K562 (cell line): ENCODE data around the gene ASCL2. TPM values are rescaled to one million over a fixed set of nuclear protein-coding genes. Genes with fewer than 3 reads are reported as not detected.

Experiments
- ATAC-seq: fragments of 200-7000 bp; cut with Tn5 transposase; 3 replicates; pipeline ENCODE4 v1.9.1; 2020; ENCODE audit warnings: moderate library complexity
- BruUV-seq: library from RNA; stranded (reverse); fragments of 400-500 nt; replicated peaks from 2 replicates; lab custom pipeline; 2021; lab: Mats Ljungman, UMichigan
- CTCF ChIA-PET: fragments of 300-600 bp; formaldehyde crosslinking; extraction: SDS; loops from one replicate; lab custom pipeline; 2021; ENCODE audit warnings: low intra/inter-chr PET ratio; lab: Yijun Ruan, JAX
- POLR2A ChIA-PET: fragments of 300-600, 350-650 bp; sonication (Branson Sonifier 250); formaldehyde crosslinking; extraction: SDS; loops from one replicate; lab custom pipeline; 2021; ENCODE audit warnings: antibody characterized with exemption, inconsistent platforms; lab: Yijun Ruan, JAX
- DNase-seq, 4 experiments: peaks; one replicate each; pipeline versions ENCODE4 v3.0.0 to v3.0.0-alpha.2; 2011 to 2018; ENCODE audit warnings: low spot score in 3 of 4, mixed read lengths in 3 of 4; ENCODE audit errors: extremely low read depth in 1 of 4
- FAIRE-seq: peaks from 2 replicates; lab custom pipeline; 2011; peaks lifted over from hg19 to GRCh38; lab: Jason Lieb, UNC
- H2AFZ ChIP-seq: 2 replicates; pipeline ENCODE4 v1.6.0; 2011; ENCODE audit warnings: low read depth, low read length, control low read depth, inconsistent platforms
- H3K27ac ChIP-seq: fragments of 200-600 bp; 3 replicates; pipeline ENCODE4 v1.8.0; 2011; ENCODE audit warnings: low read depth, mild to moderate bottlenecking, control low read depth, inconsistent platforms, low read length, moderate library complexity, mixed read lengths; ENCODE audit errors: extremely low read depth
- H3K27me3 ChIP-seq, 2 experiments: fragments of 300-600 bp in 1 of 2; 2 replicates in 1 of 2; 3 replicates in 1 of 2; pipeline versions ENCODE4 v1.6.0 to v1.8.0; 2011; ENCODE audit warnings: inconsistent platforms in 2 of 2, low read length in 2 of 2, mild to moderate bottlenecking in 1 of 2, mixed read lengths in 1 of 2, moderate library complexity in 1 of 2; ENCODE audit not compliant: control insufficient read depth in 2 of 2, insufficient read depth in 2 of 2
- H3K36me3 ChIP-seq: fragments of 300-600 bp; 3 replicates; pipeline ENCODE4 v1.8.0; 2011; ENCODE audit warnings: mild to moderate bottlenecking, low read length, inconsistent platforms; ENCODE audit not compliant: control insufficient read depth, insufficient read depth
- H3K4me1 ChIP-seq, 2 experiments: fragments of 200-600 bp in 1 of 2; replicated peaks in 1 of 2; 2 replicates in 1 of 2; 3 replicates in 1 of 2; pipeline versions ENCODE4 v1.5.1 to v1.8.0; 2011; ENCODE audit warnings: inconsistent platforms in 2 of 2, low read length in 2 of 2, mild to moderate bottlenecking in 1 of 2, mixed read lengths in 1 of 2, moderate library complexity in 1 of 2; ENCODE audit not compliant: control insufficient read depth in 2 of 2, insufficient read depth in 2 of 2
- H3K4me2 ChIP-seq: 2 replicates; pipeline ENCODE4 v1.6.1; 2011; ENCODE audit warnings: low read length, control low read depth, inconsistent platforms, mixed read lengths; ENCODE audit not compliant: insufficient read depth
- H3K4me3 ChIP-seq: fragments of 200-600 bp; sonication (generic), shearing (Covaris generic); 2 replicates; pipeline ENCODE4 v1.5.1; 2016; ENCODE audit warnings: control low read depth, inconsistent platforms
- H3K79me2 ChIP-seq: fragments of 200-600 bp; 3 replicates; pipeline ENCODE4 v1.8.0; 2011; ENCODE audit warnings: low read length, inconsistent platforms; ENCODE audit not compliant: control insufficient read depth, insufficient read depth
- H3K9ac ChIP-seq, 2 experiments: 2 replicates each; pipeline versions ENCODE4 v1.6.0 to v1.6.1; 2011; ENCODE audit warnings: low read depth in 2 of 2, low read length in 2 of 2, control low read depth in 1 of 2, inconsistent platforms in 1 of 2, mild to moderate bottlenecking in 1 of 2, mixed read lengths in 1 of 2; ENCODE audit not compliant: insufficient read depth in 1 of 2
- H3K9me1 ChIP-seq: one replicate; pipeline ENCODE4 v1.6.0; 2011; ENCODE audit warnings: inconsistent platforms, mild to moderate bottlenecking, low read length, moderate library complexity; ENCODE audit not compliant: control insufficient read depth, insufficient read depth
- H3K9me3 ChIP-seq: replicated peaks from 2 replicates; pipeline ENCODE4 v1.5.1; 2011; ENCODE audit warnings: low read depth, low read length, inconsistent platforms; ENCODE audit not compliant: control insufficient read depth, insufficient read depth
- H4K20me1 ChIP-seq: replicated peaks from 2 replicates; pipeline ENCODE4 v1.6.1; 2011; ENCODE audit warnings: low read length, inconsistent platforms, mixed read lengths; ENCODE audit not compliant: control insufficient read depth, insufficient read depth
- BRD4 ChIP-seq: fragments of 200-600 bp; sonication (generic); IDR thresholded peaks from 2 replicates; pipeline ENCODE4 v1.6.1; 2017; ENCODE audit warnings: inconsistent platforms
- CBX2 ChIP-seq: fragments of 200-600 bp; sonication (generic); IDR thresholded peaks from one replicate; pipeline ENCODE4 v1.6.1; 2012; ENCODE audit warnings: mild to moderate bottlenecking, low read length, inconsistent platforms; ENCODE audit not compliant: insufficient read depth, poor library complexity, severe bottlenecking
- CSDE1 ChIP-seq, 2 experiments: fragments of 450-650 bp; IDR thresholded peaks; 2 replicates each; pipeline ENCODE4 v1.6.1; 2016; ENCODE audit warnings: mild to moderate bottlenecking in 1 of 2
- ELF4 ChIP-seq: fragments of 450-650 bp; formaldehyde crosslinking; IDR thresholded peaks from 2 replicates; pipeline ENCODE4 v1.4.0; 2022; ENCODE audit warnings: missing genetic modification characterization
- EZH2 ChIP-seq: IDR thresholded peaks from 2 replicates; pipeline ENCODE4 v1.6.1; 2012; ENCODE audit warnings: low read depth, mild to moderate bottlenecking, inconsistent platforms, low read length, borderline replicate concordance
- HOXB6 ChIP-seq: fragments of 250-450 bp; sonication (Bioruptor Pico); IDR thresholded peaks from 2 replicates; pipeline ENCODE4 v1.5.1; 2022; ENCODE audit warnings: mild to moderate bottlenecking, borderline replicate concordance
- MAFK ChIP-seq: IDR thresholded peaks from 2 replicates; pipeline ENCODE4 v1.6.1; 2011; ENCODE audit warnings: low read length, improper control_type of control experiment
- MCM7 ChIP-seq, 2 experiments: fragments of 450-650 bp; IDR thresholded peaks; 2 replicates each; pipeline ENCODE4 v1.6.1; 2016 to 2018
- MEF2D ChIP-seq: conservative IDR thresholded peaks from 2 replicates; pipeline ENCODE4 v1.6.1; 2016; ENCODE audit warnings: low read depth, missing genetic modification characterization, missing compliant biosample characterization
- POLR2B ChIP-seq: fragments of 450-650 bp; IDR thresholded peaks from 2 replicates; pipeline ENCODE4 v1.6.1; 2018; ENCODE audit warnings: low read depth; ENCODE audit not compliant: partially characterized antibody
- SMARCB1 ChIP-seq: IDR thresholded peaks from 2 replicates; pipeline ENCODE4 v1.6.1; 2011; ENCODE audit warnings: improper control_type of control experiment, low read depth; ENCODE audit not compliant: insufficient read length
- SRSF7 ChIP-seq: fragments of 200-400 bp; formaldehyde crosslinking; optimal IDR thresholded peaks from 2 replicates; pipeline ENCODE3; 2017; ENCODE audit warnings: mild to moderate bottlenecking, low read depth, low read length
- ZC3H11A ChIP-seq: IDR thresholded peaks from 2 replicates; pipeline ENCODE4 v1.6.1; 2012; ENCODE audit warnings: low read depth, low read length, improper control_type of control experiment
- ZNF140 ChIP-seq: fragments of 250-450 bp; sonication (Bioruptor Pico); IDR thresholded peaks from 2 replicates; pipeline ENCODE4 v1.8.0; 2021; ENCODE audit warnings: moderate library complexity, mild to moderate bottlenecking, inconsistent platforms
- ZNF23 ChIP-seq: fragments of 250-450 bp; sonication (Bioruptor Pico); IDR thresholded peaks from 2 replicates; pipeline ENCODE4 v1.4.0; 2020; ENCODE audit warnings: mild to moderate bottlenecking
- ZNF232 ChIP-seq: sonication (generic); formaldehyde crosslinking; IDR thresholded peaks from 2 replicates; pipeline ENCODE4 v1.8.0; 2022; ENCODE audit warnings: mild to moderate bottlenecking, missing genetic modification reagents
- WGBS: fragments of 100-300 bp; shearing (Covaris generic); methylation state at CpG from one replicate; pipeline ENCODE4 v1.1.6; 2016; ENCODE audit warnings: low coverage, mixed read lengths; ENCODE audit not compliant: insufficient coverage; ENCODE audit errors: missing lambda C conversion rate; 5-methylcytosine and 5-hydroxymethylcytosine counted together
- in situ Hi-C: fragments of 300-500 bp; cut with MboI; formaldehyde crosslinking; loops from 4 replicates; pipeline ENCODE4 v1.15.0; 2018; ENCODE audit warnings: inconsistent platforms, mixed read lengths
- intact Hi-C: fragments of 100-400 bp; cut with micrococcal nuclease; formaldehyde crosslinking; loops from 2 replicates; pipeline ENCODE4 v1.14.2; 2022
- polyA plus RNA-seq, 8 experiments: library from polyadenylated mRNA; depleted of rRNA in 4 of 8; stranded (reverse) in 5 of 8; unstranded in 3 of 8; fragments of >200 nt; fragmentation: Nextera tagmentation in 2 of 8; fragmentation: Illumina TruSeq in 1 of 8; extraction: Ambion mirVana in 2 of 8; extraction: Trizol in 1 of 8; gene quantifications; 2 replicates each; pipeline versions ENCODE4 v1.2.1 to v1.2.3, GENCODE V29; 2011 to 2014; ENCODE audit warnings: inconsistent platforms in 1 of 8, missing spikeins in 1 of 8
- total RNA-seq, 7 experiments: library from RNA; depleted of rRNA in 6 of 7; stranded (reverse); fragments of >200 nt in 6 of 7; fragmentation: Illumina TruSeq in 2 of 7; extraction: Trizol in 2 of 7; gene quantifications; 2 replicates each; pipeline versions ENCODE4 v1.2.1 to v1.2.3, GENCODE V29; 2011 to 2021; ENCODE audit warnings: low replicate concordance in 1 of 7
- TF ChIP-seq, protein P1 (sequence below), 2 experiments: fragments of 200-800 bp in 1 of 2; sonication (Bioruptor generic) in 1 of 2; sonication (generic) in 1 of 2; formaldehyde crosslinking in 1 of 2; IDR thresholded peaks in 1 of 2; conservative IDR thresholded peaks in 1 of 2; 2 replicates each; pipeline versions ENCODE4 v1.5.0 to v1.6.1; 2016 to 2020; ENCODE audit warnings: missing compliant biosample characterization in 1 of 2, missing genetic modification characterization in 1 of 2, missing genetic modification reagents in 1 of 2

Gene ASCL2
- total and polyA plus RNA-seq, 9 of the 15 experiments (the other 6 are each of a cell fraction or from before 2014, with no cell fraction given): 0.11 to 1.4 (median 0.36) TPM; not detected in 2

DNA sequence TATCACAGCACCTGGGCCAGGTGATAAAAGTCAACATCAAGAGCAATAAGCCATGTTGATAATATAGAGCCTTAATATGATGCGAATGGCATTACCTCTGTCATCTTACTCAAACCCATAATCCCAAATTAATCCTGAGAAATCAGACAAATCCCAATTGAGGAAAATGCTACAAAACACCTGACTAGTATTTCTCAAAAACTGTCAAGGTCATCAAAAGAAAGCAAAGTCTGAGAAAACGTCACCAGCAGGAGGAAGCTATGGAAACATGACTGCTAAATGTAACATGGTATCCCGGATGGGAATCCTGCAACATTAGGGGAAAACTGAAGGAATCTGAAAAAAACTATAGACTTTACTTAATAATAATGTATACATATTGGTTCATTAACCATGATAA is 29.6 kb downstream of the ASCL2 start:
- CTCF ChIA-PET: no interaction called here
- POLR2A ChIA-PET: no interaction called here
- peaks cover 10 to 20% of the 10 kb centered on the region in 2 experiments; a peak in 4 of 5 replicates for H3K27me3 ChIP-seq

More for the DNA sequence above, 29.6 kb downstream of the ASCL2 start:
- H3K79me2 ChIP-seq: no peaks in the 10 kb centered on the region
- H3K27ac ChIP-seq: no peak overlapping the region
- TF ChIP-seq HOXB6 (no peak), ZC3H11A (no peak), EZH2 (no peak), CSDE1 (IDR thresholded peaks at IDR 0.05) (no peak), MCM7 (IDR thresholded peaks at IDR 0.05) (no peak), ZNF140 (CRISPR knock-in tag) (no peak), SRSF7 (no peak), SMARCB1 (no peak), BRD4 (no peak), ELF4 (CRISPR knock-in tag) (no peak), ZNF23 (CRISPR knock-in tag) (no peak), MEF2D (tag) (no peak), MAFK (no peak), POLR2B (no peak), ZNF232 (no peak), CBX2 (no peak)
- TF ChIP-seq, protein P1, sequence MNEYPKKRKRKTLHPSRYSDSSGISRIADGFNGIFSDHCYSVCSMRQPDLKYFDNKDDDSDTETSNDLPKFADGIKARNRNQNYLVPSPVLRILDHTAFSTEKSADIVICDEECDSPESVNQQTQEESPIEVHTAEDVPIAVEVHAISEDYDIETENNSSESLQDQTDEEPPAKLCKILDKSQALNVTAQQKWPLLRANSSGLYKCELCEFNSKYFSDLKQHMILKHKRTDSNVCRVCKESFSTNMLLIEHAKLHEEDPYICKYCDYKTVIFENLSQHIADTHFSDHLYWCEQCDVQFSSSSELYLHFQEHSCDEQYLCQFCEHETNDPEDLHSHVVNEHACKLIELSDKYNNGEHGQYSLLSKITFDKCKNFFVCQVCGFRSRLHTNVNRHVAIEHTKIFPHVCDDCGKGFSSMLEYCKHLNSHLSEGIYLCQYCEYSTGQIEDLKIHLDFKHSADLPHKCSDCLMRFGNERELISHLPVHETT (CRISPR knock-in tag; conservative IDR thresholded peaks at IDR 0.05 in 1 of 2, IDR thresholded peaks at IDR 0.05 in 1 of 2): no peak
- no peak overlapping the region for H2AFZ ChIP-seq
- no peaks in the 10 kb centered on the region for H3K4me1 ChIP-seq
- FAIRE-seq (no peak), DNase-seq (no peak), ATAC-seq (no peak)
- 0% methylated on average over 3 of the region's 3 CpGs for WGBS
- no peak overlapping the region for H3K9ac ChIP-seq
- in situ Hi-C loops: no loop called here
- no peak overlapping the region for H3K4me2 ChIP-seq
- no peaks in the 10 kb centered on the region for H3K9me1 ChIP-seq
- BruUV-seq: no TSS peak
- no peaks in the 10 kb centered on the region for H4K20me1 ChIP-seq
- intact Hi-C loops: no loop called here
- H3K9me3 ChIP-seq: no peaks in the 10 kb centered on the region
- no peaks in the 10 kb centered on the region for H3K36me3 ChIP-seq
- no peak overlapping the region for H3K4me3 ChIP-seq
